Measurements from ENCODE around the gene CACNA1F. TPM values are rescaled to one million over a fixed set of nuclear protein-coding genes. Genes with fewer than 3 reads are reported as not detected.

CACNA1F gene
- total RNA-seq, 1 experiment from 2014 or later = not detected

GRCh38 chrX:49249071-49249470 is 15.9 kb upstream of the CACNA1F start:
- intact Hi-C loops (cut with micrococcal nuclease) = no loop called here
- H3K4me1 ChIP-seq (ENCODE audit: insufficient read depth, low read length) = no peaks in the 10 kb centered on the region
- no peaks in the 10 kb centered on the region for H3K9me2 ChIP-seq (replicated peaks; ENCODE audit: low read length)
- no peaks in the 10 kb centered on the region for H3K79me2 ChIP-seq (ENCODE audit: low read length)
- H3K36me3 ChIP-seq (ENCODE audit: low read depth, low read length) = no peaks in the 10 kb centered on the region
- no peak for TF ChIP-seq EZH2 (IDR thresholded peaks at IDR 0.05; ENCODE audit: low read length, unreplicated experiment)
- TF ChIP-seq CTCF (conservative IDR thresholded peaks at IDR 0.05; ENCODE audit: low read depth, low read length) = no peak
- TF ChIP-seq EZH2phosphoT487 (IDR thresholded peaks at IDR 0.05; ENCODE audit: borderline replicate concordance, low read length) = no peak
- no peak for DNase-seq
- BruUV-seq (replicated peaks) = no TSS peak
- no peaks in the 10 kb centered on the region for H3K27me3 ChIP-seq (ENCODE audit: low read length)
- no peak overlapping the region for H3K9ac ChIP-seq (ENCODE audit: low read length)
- ChIA-PET CTCF (no interaction called here), POLR2A (ENCODE audit: unreplicated experiment) (no interaction called here)
- ATAC-seq = no peak
- no peak overlapping the region for H3K4me3 ChIP-seq (ENCODE audit: low read length)
- H2AFZ ChIP-seq (ENCODE audit: low read length) = no peak overlapping the region
- H3K4me2 ChIP-seq (ENCODE audit: low read length) = no peak overlapping the region
- H3K9me3 ChIP-seq (ENCODE audit: low read length) = no peaks in the 10 kb centered on the region
- no peak overlapping the region for H3K27ac ChIP-seq (ENCODE audit: low read length)
- no peaks in the 10 kb centered on the region for H4K20me1 ChIP-seq (ENCODE audit: low read length)
- H3F3A ChIP-seq (ENCODE audit: low read length, unreplicated experiment) = no peaks in the 10 kb centered on the region

GRCh38 chrX:49247916-49248811 is 15.0 kb upstream of the CACNA1F start:
- H3K9me3 ChIP-seq (ENCODE audit: low read length) = no peaks in the 10 kb centered on the region
- H3K36me3 ChIP-seq (ENCODE audit: low read depth, low read length) = no peaks in the 10 kb centered on the region
- ATAC-seq (no peak), DNase-seq (no peak)
- H4K20me1 ChIP-seq (ENCODE audit: low read length) = no peaks in the 10 kb centered on the region
- H3K27ac ChIP-seq (ENCODE audit: low read length) = no peak overlapping the region
- no peak overlapping the region for H3K4me2 ChIP-seq (ENCODE audit: low read length)
- H3F3A ChIP-seq (ENCODE audit: low read length, unreplicated experiment) = no peaks in the 10 kb centered on the region
- no peak overlapping the region for H2AFZ ChIP-seq (ENCODE audit: low read length)
- TF ChIP-seq EZH2phosphoT487 (IDR thresholded peaks at IDR 0.05; ENCODE audit: borderline replicate concordance, low read length) (no peak), CTCF (conservative IDR thresholded peaks at IDR 0.05; ENCODE audit: low read depth, low read length) (no peak), EZH2 (IDR thresholded peaks at IDR 0.05; ENCODE audit: low read length, unreplicated experiment) (no peak)
- no peak overlapping the region for H3K4me3 ChIP-seq (ENCODE audit: low read length)
- no peaks in the 10 kb centered on the region for H3K27me3 ChIP-seq (ENCODE audit: low read length)
- ChIA-PET POLR2A (ENCODE audit: unreplicated experiment) (no interaction called here), CTCF (no interaction called here)
- no peaks in the 10 kb centered on the region for H3K9me2 ChIP-seq (replicated peaks; ENCODE audit: low read length)
- intact Hi-C loops (cut with micrococcal nuclease) = no loop called here
- no peaks in the 10 kb centered on the region for H3K79me2 ChIP-seq (ENCODE audit: low read length)
- H3K4me1 ChIP-seq (ENCODE audit: insufficient read depth, low read length) = no peaks in the 10 kb centered on the region
- no peak overlapping the region for H3K9ac ChIP-seq (ENCODE audit: low read length)
- BruUV-seq (replicated peaks) = no TSS peak

- Histone ChIP-seq H3K4me1 (ENCODE audit: insufficient read depth, low read length) (peaks cover 7% of the 10 kb centered on the region), H3F3A (ENCODE audit: low read length, unreplicated experiment) (no peaks in the 10 kb centered on the region), H2AFZ (ENCODE audit: low read length) (no peak overlapping the region), H3K4me3 (ENCODE audit: low read length) (no peak overlapping the region), H3K27me3 (ENCODE audit: low read length) (no peaks in the 10 kb centered on the region), H3K9me3 (ENCODE audit: low read length) (no peaks in the 10 kb centered on the region), H3K79me2 (ENCODE audit: low read length) (no peaks in the 10 kb centered on the region), H3K27ac (ENCODE audit: low read length) (no peak overlapping the region), H3K9ac (ENCODE audit: low read length) (no peak overlapping the region), H3K36me3 (ENCODE audit: low read depth, low read length) (no peaks in the 10 kb centered on the region), H3K9me2 (replicated peaks; ENCODE audit: low read length) (no peaks in the 10 kb centered on the region), H3K4me2 (ENCODE audit: low read length) (no peak overlapping the region), H4K20me1 (ENCODE audit: low read length) (no peaks in the 10 kb centered on the region)
- CTCF ChIA-PET = no interaction called here
- no peak for ATAC-seq
- intact Hi-C loops (cut with micrococcal nuclease) = no loop called here
- TF ChIP-seq EZH2phosphoT487 (IDR thresholded peaks at IDR 0.05; ENCODE audit: borderline replicate concordance, low read length) = no peak
- TF ChIP-seq EZH2 (IDR thresholded peaks at IDR 0.05; ENCODE audit: low read length, unreplicated experiment) = no peak
- TF ChIP-seq CTCF (conservative IDR thresholded peaks at IDR 0.05; ENCODE audit: low read depth, low read length) = no peak
- no TSS peak for BruUV-seq (replicated peaks)
- POLR2A ChIA-PET (ENCODE audit: unreplicated experiment) = no interaction called here
- no peak for DNase-seq
Observed at GRCh38 chrX:49247346-49247745, 14.2 kb upstream of the CACNA1F start.
